Measurements from ENCODE around the gene CYTH3. TPM values are rescaled to one million over a fixed set of nuclear protein-coding genes. Genes with fewer than 3 reads are reported as not detected.
"Not testable (repeated sequence)": the region's sequence is repeated elsewhere in the genome, so short reads cannot be mapped to it uniquely, and the experiment has no call there.

Gene CYTH3
- total and polyA plus RNA-seq, 2 of the 8 experiments (the other 6 are each of a cell fraction or from before 2014, with no cell fraction given) = 10.3 to 11.9 TPM

DNA sequence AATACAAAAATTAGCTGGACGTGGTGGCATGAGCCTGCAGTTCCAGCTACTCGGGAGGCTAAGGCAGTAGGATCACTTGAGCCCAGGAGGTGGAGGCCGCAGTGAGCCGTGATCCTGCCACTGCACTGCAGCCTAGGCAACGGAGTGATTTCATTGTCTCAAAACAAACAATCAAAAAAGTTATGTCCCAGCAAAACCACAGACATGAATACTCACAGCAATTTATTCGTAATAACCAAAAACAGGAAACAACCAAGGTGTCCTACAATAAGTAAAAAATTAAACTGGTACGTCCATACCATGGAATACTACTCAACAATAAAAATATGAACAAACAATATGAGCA, 11.6 kb upstream of the CYTH3 start (continued):
- no peak for TF ChIP-seq HDAC2 (IDR thresholded peaks at IDR 0.05; ENCODE audit: borderline replicate concordance in 1 of 2, low read depth in 2 of 2, low read length in 2 of 2)
- no peak for TF ChIP-seq CEBPB (IDR thresholded peaks at IDR 0.05; ENCODE audit: low read depth, low read length)
- TF ChIP-seq HDAC6 (IDR thresholded peaks at IDR 0.05; ENCODE audit: low read depth, low read length) = no peak

DNA sequence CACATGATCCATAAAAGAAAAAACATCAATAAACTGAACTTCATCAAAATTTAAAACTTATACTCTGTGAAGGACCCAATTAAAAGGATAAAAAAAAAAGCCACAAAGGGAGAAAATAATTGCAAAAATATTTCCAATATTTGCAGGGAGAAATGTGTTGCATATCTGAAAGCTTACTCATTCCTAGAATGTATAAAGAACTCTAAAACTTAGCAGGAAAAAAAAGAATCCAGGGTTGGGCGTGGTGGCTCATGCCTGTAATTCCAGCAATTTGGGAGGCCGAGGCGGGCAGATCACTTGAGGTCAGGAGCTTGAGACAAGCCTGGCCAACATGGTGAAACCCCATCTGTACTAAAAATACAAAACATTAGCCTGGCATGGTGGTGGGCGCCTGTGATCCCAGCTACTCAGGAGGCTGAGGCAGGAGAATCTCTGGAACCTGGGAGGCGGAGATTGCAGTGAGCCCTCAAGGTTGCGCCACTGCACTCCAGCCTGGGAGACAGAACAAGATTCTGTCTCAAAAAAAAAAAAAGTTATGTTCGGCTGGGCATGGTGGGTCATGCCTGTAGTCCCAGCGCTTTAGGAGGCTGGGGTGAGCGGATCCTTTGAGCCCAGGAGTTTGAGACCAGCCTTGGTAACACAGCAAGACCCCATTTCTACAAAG, 11.1 kb upstream of the CYTH3 start:
- H3K4me3 ChIP-seq (ENCODE audit: extremely low read depth in 1 of 4, insufficient read depth in 2 of 4, low read depth in 3 of 4, low read length in 4 of 4); H3K56ac ChIP-seq (replicated peaks; ENCODE audit: insufficient read length, low read depth, low read length); H3K23ac ChIP-seq (ENCODE audit: insufficient read length); H2BK20ac ChIP-seq (ENCODE audit: low read length); H4K91ac ChIP-seq (replicated peaks; ENCODE audit: insufficient read length, low read length); H3K18ac ChIP-seq (ENCODE audit: extremely low read depth, low read length); H2BK5ac ChIP-seq (ENCODE audit: low read depth, low read length); H2AFZ ChIP-seq (ENCODE audit: low read length); H3K27me3 ChIP-seq (replicated peaks in 1 of 4; ENCODE audit: control insufficient read depth in 3 of 4, extremely low read depth in 1 of 4, insufficient read depth in 3 of 4, low read length in 3 of 4); H3K9me3 ChIP-seq (ENCODE audit: insufficient read depth in 2 of 2, low read depth in 1 of 2, low read length in 1 of 2); H2BK15ac ChIP-seq (ENCODE audit: low read length); H3K4me2 ChIP-seq (ENCODE audit: insufficient read depth in 1 of 2, low read depth in 2 of 2, low read length in 2 of 2); H3K36me3 ChIP-seq (ENCODE audit: control insufficient read depth in 2 of 4, insufficient read depth in 4 of 4, low read length in 3 of 4); H3K9ac ChIP-seq (replicated peaks in 1 of 4; ENCODE audit: extremely low read depth in 1 of 4, low read depth in 3 of 4, low read length in 3 of 4); H3K79me2 ChIP-seq (ENCODE audit: control insufficient read depth in 1 of 2, insufficient read depth in 2 of 2, low read length in 2 of 2); H3K14ac ChIP-seq (ENCODE audit: insufficient read length); FAIRE-seq; H4K8ac ChIP-seq (ENCODE audit: extremely low read depth, insufficient read depth, low read length); H2BK120ac ChIP-seq (replicated peaks; ENCODE audit: low read depth, low read length); H4K20me1 ChIP-seq (replicated peaks in 1 of 2; ENCODE audit: control insufficient read depth in 1 of 2, insufficient read depth in 2 of 2, low read length in 2 of 2); H3K23me2 ChIP-seq (ENCODE audit: low read depth, low read length); DNase-seq (ENCODE audit: low read depth in 1 of 2, low spot score in 2 of 2); H2BK12ac ChIP-seq (ENCODE audit: low read depth, low read length); H4K5ac ChIP-seq (ENCODE audit: insufficient read length, low read depth, low read length); H2AK5ac ChIP-seq (ENCODE audit: low read depth, low read length); H3K27ac ChIP-seq (ENCODE audit: low read depth, low read length); H3K79me1 ChIP-seq (ENCODE audit: low read depth, low read length); H3K4me1 ChIP-seq (replicated peaks in 1 of 4; ENCODE audit: control insufficient read depth in 3 of 4, insufficient read depth in 4 of 4, low read length in 3 of 4); H3K4ac ChIP-seq (replicated peaks; ENCODE audit: insufficient read length, low read depth, low read length): not testable (repeated sequence)
- ChIA-PET POLR2A (ENCODE audit: partially characterized antibody) (interaction anchor here (0.5 kb wide), 1 partner anchor 220 kb away, joined by 5 read pairs; no protein-coding TSS in a partner anchor), CTCF (ENCODE audit: partially characterized antibody) (interaction anchor here (0.9 to 1.1 kb wide), 3 partner anchors 11 to 21 kb away, joined by 3 to 5 read pairs (median 4); no protein-coding TSS in a partner anchor)
- WGBS, 2 experiments (ENCODE audit: extremely low coverage in 1 of 2, insufficient coverage in 1 of 2, insufficient read length in 1 of 2, insufficient replicate concordance in 2 of 2, low coverage in 1 of 2, low lambda C conversion rate in 2 of 2, missing lambda C conversion rate in 1 of 2) = 90% methylated on average over 9 of the region's 9 CpGs; no CpG with 5 or more reads in 1 of the 2 experiments

Measured in H1 (cell line).